ENCODE measurements around the gene ARPC5.
"Not testable (repeated sequence)": the region's sequence is repeated elsewhere in the genome, so short reads cannot be mapped to it uniquely, and the experiment has no call there.

The ARPC5 gene

DNA sequence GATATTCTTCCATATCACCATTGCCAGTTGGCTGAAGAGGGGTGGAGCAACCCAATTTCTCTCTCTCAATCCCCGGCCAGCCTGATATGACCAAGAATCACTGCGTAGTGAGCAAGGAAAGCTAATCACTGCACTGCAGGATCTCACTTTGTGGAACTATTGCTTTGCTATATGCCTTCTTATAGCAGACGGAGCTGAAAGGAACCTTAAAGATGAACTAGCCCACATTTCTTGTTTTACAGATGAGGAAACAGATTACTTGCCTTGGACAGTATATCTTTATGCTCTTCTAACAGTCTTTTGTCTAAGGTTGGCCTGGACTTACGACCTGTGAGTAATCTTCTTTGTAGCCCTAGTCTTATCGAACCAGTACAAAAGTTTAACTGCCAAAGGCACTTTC, 9.9 kb upstream of the ARPC5 start:
- DNase-seq: no peak

DNA sequence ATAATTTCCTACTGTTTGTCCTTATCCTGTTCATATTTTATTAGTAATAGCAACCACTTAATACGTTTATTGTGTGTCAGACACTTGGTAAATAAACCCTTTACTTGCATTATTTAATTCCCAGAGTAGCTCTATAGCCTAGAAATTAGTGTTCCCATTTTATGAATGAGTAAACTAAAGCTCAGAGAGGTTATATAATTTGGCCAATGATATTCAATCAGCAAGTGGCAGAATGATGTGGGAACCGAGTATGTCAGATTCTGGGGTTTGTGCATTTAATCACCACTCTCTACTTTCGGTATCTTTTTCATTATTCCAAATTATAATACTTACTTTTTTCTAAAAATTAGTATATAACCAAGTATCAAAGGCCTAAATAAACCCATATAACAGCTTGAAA, 6.6 kb upstream of the ARPC5 start:
- DNase-seq: no peak

DNA sequence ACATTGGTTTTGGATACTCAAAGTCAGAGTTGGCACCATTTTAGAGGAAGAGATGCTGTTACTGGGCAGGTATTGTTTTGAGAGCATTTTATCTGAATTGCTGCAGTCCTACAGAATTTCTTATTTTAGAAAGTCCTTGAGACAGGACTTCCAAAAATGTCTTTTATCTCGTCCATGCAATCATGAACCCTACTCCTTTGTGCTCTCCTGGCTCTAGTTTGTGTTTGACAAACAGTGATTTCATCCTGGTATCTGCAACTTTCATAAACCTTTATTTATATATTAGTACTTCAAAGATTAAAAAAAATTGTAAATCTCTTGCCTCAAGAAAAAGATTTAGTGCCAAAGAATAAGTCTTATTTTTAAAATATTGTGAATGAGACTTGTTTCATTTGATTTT, 4.6 kb upstream of the ARPC5 start:
- DNase-seq: no peak

DNA sequence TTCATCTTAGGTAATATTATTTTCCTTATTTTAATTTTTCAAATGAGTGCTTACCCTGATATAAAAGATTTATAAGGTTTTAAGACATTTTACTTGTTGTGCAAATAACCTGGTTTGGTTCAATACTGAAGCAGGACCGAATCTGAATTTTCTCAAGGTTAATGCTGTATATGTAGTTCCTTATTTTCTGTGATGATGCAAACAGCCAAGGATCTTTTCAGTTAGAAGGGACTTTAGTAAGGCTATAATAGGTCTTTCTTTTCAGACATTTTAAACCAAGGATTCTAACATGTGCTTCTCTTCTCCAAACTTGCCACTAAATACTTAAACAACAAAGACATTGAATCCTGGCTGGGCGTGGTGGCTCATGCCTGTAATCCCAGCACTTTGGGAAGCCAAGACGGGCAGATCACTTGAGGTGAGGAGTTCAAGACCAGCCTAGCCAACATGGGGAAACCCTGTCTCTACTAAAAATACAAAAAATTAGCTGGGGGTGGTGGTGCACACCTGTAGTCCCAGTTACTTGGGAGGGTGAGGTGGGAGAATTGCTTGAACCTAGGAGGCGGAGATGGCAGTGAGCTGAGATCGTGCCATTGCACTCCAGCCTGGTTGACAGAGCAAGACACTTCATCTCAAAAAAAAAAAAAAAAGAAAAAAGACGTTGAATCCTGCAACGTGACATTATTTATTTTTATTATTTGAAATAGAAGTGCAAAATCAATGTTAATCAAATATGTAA, 3.2 kb upstream of the ARPC5 start:
- no peak for DNase-seq

DNA sequence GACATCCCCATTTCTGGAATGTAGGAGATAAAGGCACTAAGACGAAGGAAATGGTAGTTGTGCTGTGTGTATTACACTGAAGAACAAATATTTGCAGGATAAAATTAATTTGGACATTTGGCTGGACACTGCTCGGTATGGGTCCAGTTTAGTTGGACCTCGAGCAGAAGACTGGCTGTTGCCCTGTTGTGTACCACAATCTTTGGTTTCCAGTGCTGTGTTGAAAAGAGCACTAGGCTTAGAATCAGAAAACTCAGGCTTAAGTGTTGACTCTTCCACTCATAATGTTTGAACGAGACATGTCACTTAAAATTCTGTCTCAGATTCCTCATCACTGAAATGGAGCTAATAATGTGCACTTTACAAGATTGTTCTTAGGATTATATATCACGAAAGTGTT, 1.2 kb upstream of the ARPC5 start:
- DNase-seq: no peak

DNA sequence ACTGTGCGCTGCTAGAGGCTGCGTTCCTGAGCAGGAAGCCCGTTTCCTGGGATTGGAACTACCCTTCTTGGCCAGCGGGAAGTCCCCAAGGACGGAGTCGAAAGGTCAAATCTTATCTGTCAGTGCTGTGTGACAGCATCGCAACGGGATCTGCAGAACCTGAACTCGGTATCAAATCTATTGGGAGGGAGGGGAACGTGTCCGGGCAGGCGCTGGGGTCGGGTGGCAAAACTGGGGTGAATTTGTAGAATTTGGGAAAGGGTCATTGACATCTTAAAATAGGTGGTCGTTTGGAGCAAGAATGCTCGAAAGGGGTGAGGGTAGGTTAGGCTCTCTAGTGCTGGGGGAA, 725 bp upstream of the ARPC5 start:
- no peak for DNase-seq

GRCh38 chr1:183635099-183635605, 431 bp downstream of the ARPC5 start:
- DNase-seq: no peak

- DNase-seq: no peak
Observed at GRCh38 chr1:183634429-183635065, 1.0 kb downstream of the ARPC5 start.

DNA sequence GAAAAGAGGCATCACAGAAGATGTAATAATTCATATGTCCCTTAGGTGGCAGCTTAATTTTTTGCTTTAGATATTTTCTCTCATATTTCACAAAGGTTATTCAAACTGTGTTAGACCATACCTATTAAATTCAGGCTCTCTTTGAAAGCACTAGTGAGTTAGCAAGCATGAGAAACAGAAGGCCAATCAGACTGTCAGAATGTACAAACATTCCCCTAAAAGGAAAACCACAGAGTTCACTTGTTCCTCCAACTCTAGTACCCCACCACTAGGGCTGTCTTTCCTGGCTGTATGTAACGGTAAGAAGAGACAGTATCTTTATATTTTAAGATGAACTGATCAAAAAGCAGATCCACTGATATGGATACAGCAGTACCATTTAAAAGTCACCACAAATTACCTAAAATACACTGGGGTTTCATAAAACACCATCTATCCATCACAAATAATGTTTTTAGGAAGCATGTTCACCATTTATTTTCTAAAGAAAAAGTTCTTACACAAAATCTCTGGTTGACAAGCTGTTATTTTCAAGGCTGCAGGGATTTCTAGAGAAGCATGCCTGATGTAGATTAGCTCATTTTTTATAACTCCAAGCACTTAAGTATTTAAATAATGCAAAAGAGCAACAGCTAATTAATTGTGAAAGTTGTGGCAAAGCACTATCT, 1.8 kb downstream of the ARPC5 start:
- DNase-seq: peak; percentile 17

DNA sequence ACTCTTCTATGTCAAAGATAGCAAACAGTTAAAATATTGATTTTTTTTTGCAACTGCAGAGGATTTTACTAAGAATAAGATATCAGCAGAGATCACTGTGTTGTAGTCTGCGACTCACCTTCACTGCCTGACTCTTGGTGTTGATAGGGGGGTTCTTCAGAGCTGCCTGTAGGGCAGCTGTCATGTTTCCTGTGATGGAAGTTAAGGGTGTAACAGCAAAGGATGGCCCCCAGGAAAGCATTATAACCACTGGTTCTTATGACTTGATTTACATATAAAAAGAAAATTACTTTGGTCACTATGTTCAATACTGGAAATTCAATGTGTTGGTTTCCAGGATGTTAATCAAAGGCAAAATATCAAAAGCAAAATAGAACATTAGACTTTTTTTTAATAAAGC, 2.6 kb downstream of the ARPC5 start:
- DNase-seq: no peak

DNA sequence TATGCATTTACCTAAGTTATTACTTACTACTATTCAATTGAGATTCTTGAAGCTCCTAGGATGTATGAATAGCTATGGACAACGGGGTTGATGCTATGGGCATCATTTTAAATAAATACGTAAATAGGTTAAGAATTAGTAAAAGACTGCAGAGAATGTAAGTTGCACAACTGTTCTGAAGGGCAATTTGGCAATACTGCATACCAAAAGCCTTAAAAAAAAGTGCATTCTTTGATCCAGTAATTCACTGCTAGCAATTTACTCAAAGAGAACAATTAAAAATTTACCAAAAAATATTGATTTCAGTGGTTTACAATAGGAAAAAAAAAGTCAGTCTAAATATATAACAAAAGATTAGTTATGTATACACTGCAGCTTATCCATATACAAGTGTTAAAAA, 3.5 kb downstream of the ARPC5 start:
- DNase-seq: no peak

DNA sequence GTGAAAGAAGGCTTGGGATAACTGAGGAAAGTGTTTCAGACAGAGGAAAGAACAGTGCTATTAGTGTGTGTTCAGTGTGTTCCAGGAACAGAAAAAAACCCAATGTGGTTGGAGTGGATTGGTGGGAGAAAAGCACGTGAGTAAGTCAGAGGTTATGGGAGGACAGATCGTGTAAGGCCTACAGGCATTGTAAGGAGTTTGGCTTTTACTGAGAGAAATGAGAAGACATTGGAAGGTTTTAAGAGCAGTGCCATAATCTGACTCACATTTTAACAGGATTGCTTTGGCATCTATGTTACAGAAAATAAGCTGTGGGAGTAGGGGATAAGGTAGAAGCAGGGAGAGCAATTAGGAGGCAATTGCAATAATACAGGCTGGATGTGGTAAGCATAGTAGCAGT, 4.8 kb downstream of the ARPC5 start:
- no peak for DNase-seq

DNA sequence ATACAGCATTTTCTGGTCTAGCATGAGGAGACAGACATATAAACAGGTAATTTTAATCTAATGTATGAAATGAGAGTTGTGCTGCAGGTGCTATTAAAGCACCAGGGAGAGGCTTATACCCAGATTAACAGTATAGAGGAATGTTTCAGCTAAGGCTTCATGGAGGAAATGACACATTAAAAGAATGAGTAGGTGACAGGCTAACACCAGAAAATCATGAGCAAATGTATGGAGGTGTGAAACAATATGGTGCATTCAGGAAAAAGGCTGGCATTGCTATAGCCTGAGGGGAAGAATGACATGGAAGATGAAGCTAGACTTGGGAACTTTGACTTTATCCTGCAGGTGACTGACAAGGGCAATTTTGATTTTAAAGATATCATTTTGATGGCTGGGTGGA, 7.0 kb downstream of the ARPC5 start:
- no peak for DNase-seq

GRCh38 chr1:183626236-183626635, 9.3 kb downstream of the ARPC5 start:
- not testable (repeated sequence) for DNase-seq

DNA sequence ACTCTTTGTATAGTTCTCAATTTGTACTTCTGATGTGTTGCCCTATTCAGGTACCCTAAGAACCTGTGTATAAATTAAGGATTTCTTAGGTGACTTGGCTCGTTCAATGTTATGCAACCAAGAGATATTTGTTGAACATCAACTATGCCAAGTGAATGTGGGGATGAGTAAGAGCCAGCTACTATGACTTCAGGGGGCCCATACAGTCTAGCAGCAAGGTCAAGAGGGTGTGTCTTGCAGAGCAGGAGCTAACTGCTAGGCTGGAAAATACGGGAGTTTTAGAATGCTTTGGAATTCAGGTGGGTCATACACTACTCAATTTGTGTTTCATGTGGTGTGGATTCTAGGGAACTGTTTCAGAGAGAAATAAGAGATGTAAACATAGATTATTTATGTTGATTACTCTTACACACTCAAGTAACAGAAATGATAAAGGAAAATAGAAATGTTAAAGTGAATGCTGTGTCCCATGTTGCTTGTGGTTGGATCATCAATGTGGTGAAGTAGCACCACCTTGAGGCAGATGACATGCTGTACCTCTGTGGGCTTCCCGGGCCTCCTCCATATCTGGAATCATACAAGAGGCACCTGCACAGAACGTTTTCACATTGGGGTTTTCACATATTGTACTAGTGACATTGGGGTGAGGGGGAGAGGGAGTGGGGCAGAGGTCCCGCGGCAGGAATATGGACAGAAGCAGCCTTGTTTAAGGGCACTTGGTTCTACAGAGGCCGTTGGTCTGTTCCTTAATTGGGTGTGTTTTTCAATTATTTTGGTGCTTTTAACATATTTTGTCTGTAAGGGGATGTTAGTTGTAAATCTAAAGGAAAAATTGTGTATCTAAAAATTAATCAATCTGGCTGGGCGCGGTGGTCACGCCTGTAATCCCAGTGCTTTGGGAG, 12.4 kb downstream of the ARPC5 start:
- DNase-seq: peak; percentile 7

DNA sequence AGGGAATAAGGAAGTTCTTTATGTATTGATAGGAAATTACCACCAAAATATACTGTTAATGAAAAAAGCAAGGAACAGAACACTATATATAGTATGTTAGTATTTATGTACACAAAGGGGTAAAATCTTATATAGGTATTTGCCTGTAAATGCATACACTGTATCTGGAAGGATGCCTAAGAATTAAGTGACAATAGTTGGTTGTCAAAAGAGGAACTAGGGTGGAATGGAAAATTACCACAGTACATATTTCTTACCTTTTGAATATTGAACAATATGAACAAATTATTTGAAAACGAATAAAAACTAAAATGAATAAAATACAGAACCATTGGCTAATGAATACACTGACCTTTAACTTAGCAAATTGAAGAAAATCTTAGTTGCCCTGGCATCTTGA, 13.6 kb downstream of the ARPC5 start:
- no peak for DNase-seq

- no peak for DNase-seq
Observed at GRCh38 chr1:183620311-183620710, 15.3 kb downstream of the ARPC5 start.

DNA sequence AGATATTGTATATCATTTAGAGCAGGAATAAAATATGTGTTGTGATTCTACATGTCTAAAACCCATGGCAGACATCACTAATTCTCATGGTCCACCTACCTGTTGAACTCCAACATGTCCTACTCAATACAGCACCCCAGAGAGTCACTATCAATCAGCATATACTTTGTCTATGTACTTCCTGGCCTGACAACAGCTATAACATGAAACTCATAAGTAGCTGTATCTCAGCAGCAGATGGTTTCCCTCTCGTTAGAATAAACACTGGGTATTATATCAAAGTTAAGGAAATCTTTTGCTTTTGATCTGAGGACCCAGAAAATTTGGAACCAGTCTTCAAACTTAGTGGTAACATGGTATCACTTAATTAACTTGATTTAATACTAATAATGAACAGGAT, 15.8 kb downstream of the ARPC5 start:
- DNase-seq: no peak

- not testable (repeated sequence) for DNase-seq
Observed at GRCh38 chr1:183618202-183618601, 17.4 kb downstream of the ARPC5 start.

DNA sequence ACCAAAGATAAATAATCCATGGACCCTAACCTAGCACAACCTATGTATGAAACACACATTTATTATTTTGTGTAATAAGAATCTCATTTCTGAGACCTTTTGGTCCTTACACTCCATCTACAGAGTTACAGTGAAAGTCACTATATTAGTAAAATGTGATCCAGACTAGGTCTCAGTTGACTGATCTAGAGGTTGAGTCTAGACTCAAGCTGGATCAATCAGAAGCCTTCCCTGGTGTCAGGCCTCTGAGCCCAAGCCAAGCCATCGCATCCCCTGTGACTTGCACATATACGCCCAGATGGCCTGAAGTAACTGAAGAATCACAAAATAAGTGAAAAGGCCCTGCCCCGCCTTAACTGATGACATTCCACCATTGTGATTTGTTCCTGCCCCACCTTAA, 22.6 kb downstream of the ARPC5 start:
- not testable (repeated sequence) for DNase-seq

DNA sequence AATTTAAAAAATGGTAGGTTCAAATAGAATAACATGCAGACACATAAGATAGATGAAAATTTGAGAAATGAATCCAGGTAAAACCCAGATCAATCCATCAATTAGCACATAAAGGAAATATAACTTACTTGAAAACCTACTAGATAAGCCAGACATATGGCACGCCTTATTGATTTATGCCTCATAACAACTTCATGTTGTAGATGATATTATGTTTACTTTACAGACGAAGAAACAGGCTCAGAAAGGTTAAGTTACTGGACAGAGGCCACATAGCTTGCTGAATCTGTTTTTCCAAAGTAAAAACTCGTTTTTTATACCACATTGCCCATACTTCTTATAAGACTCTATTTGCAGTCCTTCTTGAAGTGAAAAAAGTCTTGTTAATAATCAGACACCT, 23.2 kb downstream of the ARPC5 start:
- no peak for DNase-seq

GRCh38 chr1:183611021-183611420, 24.6 kb downstream of the ARPC5 start:
- no peak for DNase-seq

DNA sequence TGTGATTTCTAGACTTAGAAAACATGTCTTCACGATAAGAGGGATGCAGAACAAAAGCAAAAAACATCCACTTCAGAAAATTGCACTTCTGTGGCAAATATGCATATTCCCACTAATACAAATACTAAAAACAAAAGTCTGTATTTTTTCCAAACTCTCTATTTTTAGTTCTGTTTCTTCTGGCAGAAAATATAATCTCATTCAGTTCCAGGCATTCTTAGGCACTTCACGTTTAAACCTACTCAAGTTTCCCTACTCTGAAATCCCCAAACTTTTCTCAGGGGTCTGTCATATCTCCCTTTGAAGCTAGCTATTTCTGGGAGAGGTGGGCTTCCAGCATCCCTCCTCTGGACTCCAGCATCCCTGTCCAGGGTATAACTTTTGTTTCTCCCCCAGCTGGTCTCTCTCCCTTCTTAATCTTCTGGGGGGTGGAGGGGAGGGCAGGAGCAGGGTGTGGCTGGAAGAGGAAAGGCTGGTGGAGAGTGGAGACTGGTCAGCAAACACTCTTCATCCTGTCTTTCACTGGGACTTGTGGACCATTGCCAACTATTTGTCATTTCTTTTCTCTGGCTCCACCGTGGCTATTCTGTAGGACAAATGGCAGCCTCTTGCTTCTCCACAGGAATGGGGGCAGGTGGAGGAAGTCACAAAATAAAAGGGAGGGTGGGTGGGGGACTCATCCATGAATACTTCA, 25.7 kb downstream of the ARPC5 start:
- DNase-seq: no peak

Data from NCI-H524 treated with DMSO at 0.1 percent for 48 hours (cell line).